HUDEP-2 (cell line): Measurements from ENCODE around the gene ATG10.
"Not testable (repeated sequence)": the region's sequence is repeated elsewhere in the genome, so short reads cannot be mapped to it uniquely, and the experiment has no call there.

ENCODE experiments used
- DNase-seq, 76 experiments: peaks; one replicate each; lab custom pipeline; 2025; ENCODE audit not compliant: unreplicated experiment in 76 of 76; lab: John Stamatoyannopoulos, UW

The ATG10 gene

DNA sequence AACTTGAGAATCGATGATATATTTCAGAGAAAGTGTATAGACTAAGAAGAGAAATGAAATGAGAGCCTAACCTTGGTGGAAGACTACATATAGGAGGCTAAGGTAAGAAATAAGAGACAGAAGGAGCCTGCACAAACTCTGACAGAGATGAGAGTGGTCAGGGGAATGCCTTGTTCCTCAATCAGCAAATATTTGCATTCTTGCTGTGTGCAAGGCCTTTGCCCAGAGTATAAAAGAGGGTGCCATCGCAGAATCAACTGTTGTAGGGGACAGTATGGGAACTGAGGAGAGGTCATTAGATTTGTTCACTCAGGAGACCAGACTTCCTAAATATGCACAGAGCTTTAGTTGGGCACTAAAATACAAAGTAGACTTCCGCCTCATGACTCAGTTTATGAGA, 137.2 kb downstream of the ATG10 start:
- DNase-seq: no peak

DNA sequence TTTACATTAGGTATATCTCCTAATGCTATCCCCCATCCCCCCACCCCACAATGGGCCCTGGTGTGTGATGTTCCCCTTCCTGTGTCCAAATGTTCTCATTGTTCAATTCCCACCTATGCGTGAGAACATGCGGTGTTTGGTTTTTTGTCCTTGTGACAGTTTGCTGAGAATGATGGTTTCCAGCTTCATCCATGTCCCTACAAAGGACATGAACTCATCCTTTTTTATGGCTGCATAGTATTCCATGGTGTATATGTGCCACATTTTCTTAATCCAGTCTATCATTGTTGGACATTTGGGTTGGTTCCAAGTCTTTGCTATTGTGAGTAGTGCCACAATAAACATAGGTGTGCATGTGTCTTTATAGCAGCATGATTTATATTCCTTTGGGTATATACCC, 138.1 kb downstream of the ATG10 start:
- not testable (repeated sequence) for DNase-seq

DNA sequence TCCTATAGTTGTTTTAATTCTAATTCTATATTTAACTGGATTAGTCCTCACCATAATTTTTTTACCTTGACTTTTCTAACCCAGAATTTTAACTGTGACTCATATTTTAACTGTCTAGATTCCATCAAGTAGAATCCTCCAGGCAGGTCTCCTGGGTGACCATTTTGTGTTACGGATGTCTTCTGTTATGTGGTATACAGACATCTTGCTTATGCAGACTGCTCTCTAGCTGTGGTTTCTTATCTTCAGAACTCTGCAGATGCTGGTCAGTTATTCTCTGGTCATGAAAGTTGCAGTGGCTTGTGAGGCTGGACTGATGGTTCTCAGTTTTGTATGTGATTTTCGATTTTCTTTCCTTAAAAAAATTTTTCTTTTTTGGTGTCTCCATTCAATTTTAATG, 139.4 kb downstream of the ATG10 start:
- DNase-seq: peak in 11 of 76 experiments; percentile 2 to 45 (median 21)

DNA sequence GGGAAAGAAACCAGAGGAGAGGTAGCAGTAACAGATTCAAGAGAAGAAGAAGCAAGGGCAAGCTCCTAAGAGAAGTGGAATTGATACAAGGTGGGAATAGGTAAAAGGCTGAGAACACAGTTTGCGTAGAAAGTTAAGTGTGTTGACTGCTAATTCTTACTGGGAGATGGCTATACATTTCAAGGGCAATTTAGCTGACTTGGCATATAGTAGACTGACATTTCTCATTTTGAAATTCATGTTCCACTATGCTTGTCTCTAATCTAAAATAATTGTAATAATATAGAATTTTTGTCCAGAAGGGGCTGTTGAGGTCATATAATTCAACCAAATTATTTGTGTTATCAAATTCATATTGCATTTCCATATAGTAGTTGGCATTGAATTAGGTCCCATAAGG, 144.0 kb downstream of the ATG10 start:
- no peak for DNase-seq

DNA sequence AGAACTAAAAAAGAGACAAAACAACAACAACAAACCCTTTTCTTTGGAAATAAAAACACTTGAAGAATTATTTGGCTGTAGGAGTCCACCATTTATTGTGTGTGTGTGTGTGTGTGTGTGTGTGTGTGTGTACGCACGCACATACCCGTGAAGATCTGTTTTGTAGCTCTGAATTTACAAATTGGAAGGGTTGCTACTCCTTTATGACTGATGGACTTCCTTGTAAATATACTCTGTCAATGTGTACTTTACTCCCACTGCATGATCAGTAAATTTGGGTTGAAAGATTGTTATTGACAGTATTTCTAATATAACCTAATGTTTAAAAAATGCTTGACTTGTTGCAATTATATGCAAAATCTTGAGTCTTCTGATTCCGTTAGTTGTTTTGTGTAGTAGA, 148.1 kb downstream of the ATG10 start:
- DNase-seq: no peak

DNA sequence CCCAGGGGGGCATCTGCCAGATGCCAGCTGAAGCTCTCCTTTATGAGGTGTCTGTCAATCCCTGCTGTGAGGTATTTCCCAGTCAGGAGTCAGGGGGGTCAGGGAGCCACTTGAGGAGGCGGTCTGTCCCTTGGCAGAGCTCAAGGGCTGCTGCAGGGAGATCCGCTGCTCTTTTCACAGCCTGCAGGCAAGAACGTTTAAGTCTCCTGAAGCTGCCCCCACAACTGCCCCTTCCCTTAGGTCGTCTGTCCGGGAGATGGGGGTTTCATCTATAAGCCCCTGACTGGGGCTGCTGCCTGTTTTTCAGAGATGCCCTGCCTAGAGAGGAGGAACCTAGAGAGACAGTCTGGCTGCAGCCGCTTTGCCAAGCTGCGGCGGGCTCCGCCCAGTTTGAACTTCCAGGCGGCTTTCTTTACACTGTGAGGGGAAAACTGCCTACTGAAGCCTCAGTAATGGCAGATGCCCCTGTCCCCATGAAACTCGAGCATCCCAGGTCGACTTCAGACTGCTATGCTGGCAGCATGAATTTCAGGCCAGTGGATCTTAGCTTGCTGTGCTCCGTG, 158.0 kb downstream of the ATG10 start:
- no peak for DNase-seq

DNA sequence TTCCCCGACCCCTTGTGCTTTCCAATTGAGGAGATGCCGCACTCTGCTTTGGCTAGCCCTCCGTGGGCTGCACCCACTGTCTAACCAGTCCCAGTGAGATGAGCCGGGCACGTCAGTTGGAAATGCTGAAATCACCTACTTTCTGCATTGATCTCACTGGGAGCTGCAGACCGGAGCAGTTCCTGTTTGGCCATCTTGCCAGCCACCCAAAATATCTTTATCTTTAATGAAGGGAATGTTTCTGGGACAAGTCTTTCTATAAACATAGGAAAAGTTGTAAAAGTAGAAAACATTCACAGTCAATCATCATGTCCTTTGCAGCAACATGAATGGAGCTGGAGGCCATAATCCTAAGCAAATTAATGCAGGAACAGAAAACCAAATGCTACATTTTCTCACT, 158.8 kb downstream of the ATG10 start:
- DNase-seq: no peak

DNA sequence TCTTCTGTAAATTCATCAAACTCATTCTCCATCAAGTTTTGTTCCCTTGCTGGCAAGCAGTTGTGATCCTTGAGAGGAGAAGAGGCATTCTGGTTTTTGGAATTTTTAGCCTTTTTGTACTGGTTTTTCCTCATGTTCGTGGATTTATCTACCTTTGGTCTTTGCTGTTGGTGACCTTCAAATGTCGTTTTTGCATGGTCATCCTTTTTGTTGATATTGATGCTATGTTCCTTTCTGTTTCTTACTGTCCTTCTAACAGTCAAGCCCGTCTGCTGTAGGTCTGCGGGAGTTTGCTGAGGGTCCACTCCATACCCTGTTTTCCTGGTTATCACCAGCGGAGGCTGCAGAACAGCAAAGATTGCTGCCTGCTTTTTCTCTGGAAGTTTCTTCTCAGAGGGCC, 165.4 kb downstream of the ATG10 start:
- no peak for DNase-seq

DNA sequence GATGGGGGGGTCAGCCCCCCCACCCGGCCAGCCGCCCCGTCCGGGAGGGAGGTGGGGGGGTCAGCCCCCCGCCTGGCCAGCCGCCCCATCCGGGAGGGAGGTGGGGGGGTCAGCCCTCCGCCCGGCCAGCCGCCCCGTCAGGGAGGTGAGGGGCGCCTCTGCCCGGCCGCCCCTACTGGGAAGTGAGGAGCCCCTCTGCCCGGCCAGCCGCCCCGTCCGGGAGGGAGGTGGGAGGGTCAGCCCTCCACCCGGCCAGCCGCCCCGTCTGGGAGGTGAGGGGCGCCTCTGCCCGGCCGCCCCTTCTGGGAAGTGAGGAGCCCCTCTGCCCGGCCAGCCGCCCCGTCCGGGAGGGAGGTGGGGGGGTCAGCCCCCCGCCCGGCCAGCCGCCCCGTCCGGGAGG, 168.0 kb downstream of the ATG10 start:
- DNase-seq: not testable (repeated sequence)

DNA sequence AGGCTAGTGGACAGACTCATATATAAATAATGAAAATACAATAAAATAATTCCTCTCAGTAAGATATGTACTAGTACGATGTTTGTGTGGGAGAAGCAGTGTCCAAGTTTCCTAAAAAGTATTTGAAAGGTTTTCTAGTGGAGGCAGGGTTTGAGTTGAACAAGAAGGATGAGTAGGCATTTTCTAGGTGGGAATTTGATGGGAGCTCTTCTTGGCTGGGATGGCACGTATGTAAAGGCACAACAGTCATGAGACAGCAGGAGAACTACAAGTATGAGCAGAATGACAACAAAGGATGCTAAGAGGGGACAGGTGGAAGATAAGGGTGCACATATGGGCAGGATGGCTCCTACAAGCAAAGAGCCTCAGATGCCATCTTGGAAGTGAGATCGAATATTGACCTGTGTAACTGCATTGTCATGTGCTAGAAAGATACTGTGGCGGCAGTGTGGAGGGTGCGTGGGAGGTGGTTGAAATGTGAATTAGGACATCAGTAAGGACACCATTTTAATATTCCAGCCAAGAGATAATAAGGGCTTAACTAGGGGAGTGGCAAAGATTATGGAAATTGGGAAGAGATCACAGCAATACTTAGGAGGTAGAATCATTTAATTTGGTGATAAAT, 170.5 kb downstream of the ATG10 start:
- DNase-seq: no peak

DNA sequence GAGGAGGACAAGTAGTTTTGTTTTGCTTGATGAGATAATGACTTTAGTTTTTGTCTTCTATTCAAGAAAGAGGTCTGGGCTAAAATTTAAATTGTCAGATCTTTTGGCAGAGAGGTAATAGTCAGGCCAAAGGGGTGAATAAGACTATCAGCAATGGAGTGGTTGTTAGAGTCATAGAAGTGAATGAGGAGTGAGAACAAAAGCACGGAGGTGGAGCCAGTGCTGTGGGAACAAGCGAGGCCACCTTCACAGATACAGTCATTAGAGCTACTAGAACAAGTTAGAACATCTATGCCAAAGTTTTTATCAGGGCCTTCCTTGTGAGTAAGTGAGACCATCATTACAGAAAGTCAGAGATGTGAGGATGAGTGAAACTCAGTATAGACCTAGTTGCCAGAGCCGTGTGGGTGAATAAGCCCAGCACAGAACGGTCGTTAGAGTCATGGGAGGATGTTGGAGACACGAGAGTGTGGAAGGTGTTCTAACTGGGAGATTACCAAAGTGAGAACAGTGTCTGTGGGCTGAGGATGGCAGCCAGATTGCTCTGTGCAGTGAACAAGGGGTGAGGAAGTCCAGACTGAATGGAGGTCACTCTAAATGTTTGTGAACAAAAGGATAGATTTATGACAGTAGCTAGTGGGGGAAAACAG, 171.2 kb downstream of the ATG10 start:
- DNase-seq: no peak

DNA sequence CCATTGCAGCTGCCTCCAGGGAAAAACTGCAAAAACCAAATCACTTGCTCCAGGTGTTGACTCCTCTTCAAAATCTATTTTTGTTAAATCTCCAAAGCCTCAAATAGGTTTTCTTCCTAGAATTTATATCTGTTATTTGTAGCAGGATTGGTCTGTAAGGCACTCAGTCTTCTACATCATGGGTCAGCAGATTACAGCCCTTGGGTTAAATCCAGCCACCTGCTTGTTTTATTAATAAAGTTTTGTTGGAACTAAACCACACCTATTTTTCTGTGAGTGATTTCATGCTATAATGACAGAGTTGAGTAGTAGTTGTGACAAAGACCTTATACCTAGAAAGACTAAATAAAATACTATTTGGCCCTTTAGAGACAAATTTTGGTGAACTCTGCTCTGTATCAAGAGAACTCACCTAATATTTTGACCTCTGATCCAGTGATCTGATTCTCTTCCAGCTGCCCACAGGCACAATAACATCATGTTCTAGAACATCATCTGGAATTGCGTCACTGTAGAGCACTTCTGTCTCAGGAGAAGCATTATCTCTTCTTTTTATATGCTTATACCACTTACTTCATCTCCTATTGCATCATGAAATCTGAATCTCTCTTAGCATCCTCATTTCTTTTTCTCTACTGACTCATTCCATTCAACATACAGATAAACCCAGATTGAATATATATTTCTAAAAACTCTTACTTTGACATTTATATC, 176.2 kb downstream of the ATG10 start:
- no peak for DNase-seq

DNA sequence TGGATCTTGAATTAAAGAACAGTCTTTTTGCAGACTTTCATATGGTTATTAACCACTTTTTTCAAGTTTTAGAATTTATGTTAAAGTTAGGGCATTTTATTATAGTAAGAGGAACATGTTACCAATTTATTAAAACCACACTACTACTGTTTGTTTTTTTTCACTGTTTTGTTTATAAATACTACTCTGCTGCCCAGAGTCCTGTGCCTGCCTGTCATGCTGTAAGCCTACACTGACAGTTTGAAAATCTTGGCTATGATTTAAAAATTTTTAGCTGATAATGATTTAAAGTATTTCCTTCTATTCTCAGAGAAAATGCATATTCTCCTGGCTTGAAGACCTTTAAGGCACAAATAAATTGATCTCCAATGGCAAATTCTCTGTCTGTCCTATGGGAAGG, 177.6 kb downstream of the ATG10 start:
- no peak for DNase-seq

DNA sequence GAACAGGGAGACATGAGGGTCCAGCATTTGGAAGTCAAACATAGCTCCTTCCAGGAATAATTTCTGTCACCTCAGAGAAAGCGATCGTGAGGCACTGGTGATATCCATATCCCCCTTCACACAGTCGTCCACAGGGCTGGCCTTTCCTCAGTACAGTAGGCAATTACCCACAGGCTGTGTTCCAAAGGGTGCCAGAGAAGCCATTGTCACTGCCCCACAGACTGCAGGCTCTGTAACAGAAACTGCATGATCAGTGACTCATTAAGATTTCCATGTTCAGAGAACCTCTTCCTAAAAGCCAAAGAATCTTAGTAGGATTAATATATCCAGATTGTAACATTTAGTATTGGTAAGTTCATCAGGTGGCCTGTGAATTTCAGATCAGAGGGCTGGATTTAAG, 178.7 kb downstream of the ATG10 start:
- no peak for DNase-seq

DNA sequence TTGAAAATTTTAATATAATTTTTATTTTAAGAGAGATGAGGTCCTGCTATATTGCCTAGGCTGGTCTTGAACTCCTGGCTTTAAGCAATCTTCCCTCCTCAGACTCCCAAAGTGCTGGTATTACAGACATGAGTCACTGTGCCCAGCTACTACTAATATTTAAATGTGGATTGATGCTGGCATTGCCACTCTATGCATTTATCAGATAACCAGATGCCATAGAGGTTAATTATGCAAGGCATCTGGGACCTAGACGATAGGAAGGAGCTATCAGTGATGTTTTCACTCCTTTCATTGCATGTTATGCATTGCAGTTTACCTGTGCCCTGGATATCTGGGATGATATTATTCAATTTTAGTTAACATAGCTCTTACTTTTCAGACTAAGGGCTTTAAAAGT, 179.4 kb downstream of the ATG10 start:
- DNase-seq: no peak

DNA sequence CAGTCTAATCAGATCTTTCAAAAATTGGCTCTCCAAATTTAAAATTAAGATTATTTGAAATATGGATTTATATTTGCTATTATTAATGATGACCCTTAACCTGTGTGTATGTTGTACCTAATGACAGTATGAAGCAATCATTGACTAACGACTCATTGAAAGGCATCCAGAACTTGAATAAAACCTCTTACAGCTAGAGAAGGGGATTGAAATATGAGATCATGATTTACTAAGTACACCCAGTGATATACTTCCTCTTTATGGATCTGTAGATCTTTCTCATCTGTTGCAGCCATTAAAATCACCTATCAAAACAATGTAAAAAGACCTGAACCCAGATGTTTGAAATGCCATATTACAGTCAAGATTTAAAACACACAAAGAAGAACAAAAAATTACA, 179.8 kb downstream of the ATG10 start:
- no peak for DNase-seq

DNA sequence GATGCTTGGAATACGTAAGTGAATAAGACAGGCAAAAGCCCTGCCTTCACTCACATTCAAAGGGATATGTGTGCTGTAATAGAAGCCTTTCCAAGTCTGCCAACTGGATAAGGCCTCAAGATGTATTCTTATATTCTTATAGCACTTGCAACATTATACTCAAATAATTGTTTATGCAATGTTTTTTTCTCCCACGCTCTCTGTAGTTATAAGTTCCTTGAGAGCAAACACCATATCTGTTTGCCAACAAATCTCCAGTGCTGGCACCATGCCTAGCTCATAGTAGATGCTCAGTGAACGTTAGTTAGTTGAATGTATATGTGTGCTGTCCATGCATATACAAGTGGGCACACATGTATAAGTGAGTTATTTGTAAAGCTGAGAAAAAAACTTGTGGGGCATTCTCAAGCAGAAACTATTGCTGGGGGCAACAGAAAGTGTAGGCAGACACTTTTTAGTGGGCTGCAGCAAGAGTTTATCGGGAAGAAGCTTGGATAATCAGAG, 181.2 kb downstream of the ATG10 start:
- DNase-seq: no peak

DNA sequence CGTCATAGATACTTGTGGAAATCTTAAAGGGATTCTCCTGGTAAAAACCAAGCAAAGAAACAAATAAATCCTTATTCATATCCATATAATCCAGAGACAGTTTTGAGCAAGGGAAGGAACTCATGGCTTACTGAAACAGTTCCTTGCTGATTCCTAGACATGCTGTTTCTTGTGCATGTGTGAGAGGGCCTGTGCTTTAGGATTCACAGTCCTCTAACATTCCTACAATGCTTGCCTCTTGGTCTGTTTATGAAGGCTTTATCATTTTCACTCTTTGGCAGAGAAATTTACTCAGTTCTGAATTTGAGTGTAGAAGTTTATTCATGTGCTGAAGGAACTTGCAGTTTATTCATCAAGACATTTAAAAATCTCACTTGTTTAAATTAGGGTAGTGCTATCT, 183.0 kb downstream of the ATG10 start:
- no peak for DNase-seq

DNA sequence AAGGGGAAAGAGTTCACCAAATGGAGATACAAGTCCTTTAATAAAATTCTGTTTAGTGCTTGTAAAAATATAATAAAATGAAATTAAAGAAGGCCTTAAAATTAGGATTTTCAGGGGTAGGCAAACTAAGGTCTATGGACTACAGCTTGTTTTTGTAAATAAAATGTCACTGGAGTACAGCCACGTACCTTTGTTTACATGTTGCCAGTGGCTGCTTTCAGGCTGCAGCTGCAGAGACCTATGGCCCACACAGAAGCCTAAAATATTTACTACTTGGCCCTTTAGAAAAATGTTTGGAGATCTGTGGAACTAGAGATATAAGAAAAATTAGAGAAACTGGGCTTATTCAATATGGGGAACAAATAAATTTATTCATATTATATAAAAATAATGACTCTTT, 183.5 kb downstream of the ATG10 start:
- DNase-seq: no peak

DNA sequence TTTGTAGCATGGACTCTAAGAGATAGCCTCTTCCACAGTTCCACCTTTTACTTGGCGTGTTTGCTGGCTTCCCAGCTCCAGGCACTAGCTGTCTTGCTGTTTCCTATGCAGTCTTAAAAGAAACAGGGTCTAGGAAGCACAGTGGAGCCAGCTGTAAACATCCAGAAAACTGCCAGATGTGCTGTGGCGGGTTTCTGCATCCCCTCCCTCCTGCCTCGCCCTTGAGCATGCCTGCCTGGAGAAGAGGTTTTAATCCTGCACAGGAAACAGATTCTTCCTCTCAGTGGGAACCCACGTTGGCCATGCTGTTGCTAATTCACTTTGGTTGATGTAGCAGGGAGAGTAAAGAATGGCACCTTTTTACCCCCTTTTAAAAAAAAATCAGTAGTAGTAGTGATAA, 185.1 kb downstream of the ATG10 start:
- DNase-seq: no peak

DNA sequence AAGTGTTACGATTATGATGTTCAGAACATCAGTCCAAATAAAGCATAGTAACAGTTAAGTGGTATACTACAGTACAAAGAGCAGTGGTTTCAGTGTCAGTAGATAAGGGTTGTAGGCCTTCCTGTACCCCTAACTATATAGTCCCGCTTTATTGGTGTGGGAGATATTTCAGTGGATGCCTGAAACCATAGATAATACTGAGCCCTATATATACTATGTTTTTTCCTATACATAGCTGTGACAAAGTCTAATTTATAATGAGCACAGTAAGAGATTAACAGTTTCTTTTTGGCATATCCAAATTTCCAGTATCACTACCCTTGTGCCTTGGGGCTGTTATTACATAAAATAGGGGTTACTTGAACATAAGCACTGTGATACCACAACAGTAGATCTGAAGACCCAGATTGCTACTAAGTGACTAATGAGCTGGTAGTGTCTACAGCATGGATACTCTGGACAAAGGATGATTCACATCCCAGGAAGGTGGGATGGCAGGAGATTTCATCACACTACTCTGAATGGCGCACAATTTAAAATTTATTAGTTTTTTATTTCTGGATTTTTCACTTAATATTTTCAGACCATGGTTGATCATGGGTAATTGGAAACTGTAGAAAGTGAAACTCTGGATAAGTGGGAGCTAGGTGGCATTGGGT, 187.1 kb downstream of the ATG10 start:
- DNase-seq: no peak
